K562 (cell line): ENCODE measurements around the gene SH2B2. TPM values are rescaled to one million over a fixed set of nuclear protein-coding genes. Genes with fewer than 3 reads are reported as not detected.

Experiments used
- CBX3 ChIP-seq, 2 experiments: IDR thresholded peaks; 1 replicate in 1 of 2; 2 replicates in 1 of 2; pipeline ENCODE4 v1.6.1; 2012; ENCODE audit warnings: inconsistent platforms in 2 of 2, low read length in 2 of 2, borderline replicate concordance in 1 of 2, control low read depth in 1 of 2
- COPS2 ChIP-seq: fragments of 450-650 bp; conservative IDR thresholded peaks from 2 replicates; pipeline ENCODE4 v1.6.1; 2016; ENCODE audit warnings: mild to moderate bottlenecking, moderate library complexity
- CREM ChIP-seq: IDR thresholded peaks from 2 replicates; pipeline ENCODE4 v1.6.1; 2014; ENCODE audit warnings: antibody characterized with exemption, low read depth
- FOXP4 ChIP-seq: sonication (generic); formaldehyde crosslinking; IDR thresholded peaks from 2 replicates; pipeline ENCODE4 v1.8.0; 2022; ENCODE audit warnings: mild to moderate bottlenecking, missing genetic modification reagents, borderline replicate concordance
- KAT8 ChIP-seq: fragments of 450-650 bp; IDR thresholded peaks from 2 replicates; pipeline ENCODE4 v1.6.1; 2016; ENCODE audit warnings: low read depth, mild to moderate bottlenecking
- POLR2B ChIP-seq: fragments of 450-650 bp; IDR thresholded peaks from 2 replicates; pipeline ENCODE4 v1.6.1; 2018; ENCODE audit warnings: low read depth; ENCODE audit not compliant: partially characterized antibody
- RBM14 ChIP-seq: fragments of 200-400 bp; formaldehyde crosslinking; IDR thresholded peaks from 2 replicates; pipeline ENCODE4 v1.6.1; 2018; ENCODE audit warnings: low read depth, mild to moderate bottlenecking, low read length, moderate library complexity, borderline replicate concordance; ENCODE audit not compliant: insufficient read depth
- RBM25 ChIP-seq: fragments of 200-400 bp; formaldehyde crosslinking; IDR thresholded peaks from 2 replicates; pipeline ENCODE4 v1.6.1; 2018; ENCODE audit warnings: low read length, low read depth, moderate library complexity; ENCODE audit not compliant: severe bottlenecking
- STAT5A ChIP-seq: IDR thresholded peaks from 2 replicates; pipeline ENCODE4 v1.6.1; 2012; ENCODE audit warnings: low read length, inconsistent platforms, borderline replicate concordance
- TEAD1 ChIP-seq, 2 experiments: fragments of 450-650 bp in 1 of 2; sonication (generic) in 1 of 2; formaldehyde crosslinking; IDR thresholded peaks; 2 replicates each; pipeline versions ENCODE4 v1.4.0 to v1.8.0; 2020 to 2022; ENCODE audit warnings: mild to moderate bottlenecking in 2 of 2, missing genetic modification reagents in 1 of 2
- THRB ChIP-seq: fragments of 450-650 bp; formaldehyde crosslinking; conservative IDR thresholded peaks from 2 replicates; pipeline ENCODE4 v1.4.0; 2022; ENCODE audit warnings: mild to moderate bottlenecking, missing genetic modification characterization
- ZNF584 ChIP-seq: fragments of 200-800 bp; sonication (Bioruptor generic); IDR thresholded peaks from 2 replicates; pipeline ENCODE4 v1.6.1; 2016; ENCODE audit warnings: low read depth, mild to moderate bottlenecking, missing genetic modification characterization, missing compliant biosample characterization
- ZNF644 ChIP-seq: fragments of 200-800 bp; sonication (Bioruptor generic); IDR thresholded peaks from 2 replicates; pipeline ENCODE4 v1.6.1; 2016; ENCODE audit warnings: low read depth, missing genetic modification characterization, missing compliant biosample characterization
- ZNF76 ChIP-seq: fragments of 250-450 bp; sonication (Bioruptor Pico); IDR thresholded peaks from 2 replicates; pipeline ENCODE4 v1.4.0; 2020; ENCODE audit warnings: mild to moderate bottlenecking, moderate library complexity, borderline replicate concordance
- ZZZ3 ChIP-seq: fragments of 450-650 bp; IDR thresholded peaks from 2 replicates; pipeline ENCODE4 v1.6.1; 2016; ENCODE audit warnings: antibody characterized with exemption, mild to moderate bottlenecking, moderate library complexity
- polyA plus RNA-seq, 8 experiments: library from polyadenylated mRNA; depleted of rRNA in 4 of 8; stranded (reverse) in 5 of 8; unstranded in 3 of 8; fragments of >200 nt; fragmentation: Nextera tagmentation in 2 of 8; fragmentation: Illumina TruSeq in 1 of 8; extraction: Ambion mirVana in 2 of 8; extraction: Trizol in 1 of 8; gene quantifications; 2 replicates each; pipeline versions ENCODE4 v1.2.1 to v1.2.3, GENCODE V29; 2011 to 2014; ENCODE audit warnings: inconsistent platforms in 1 of 8, missing spikeins in 1 of 8
- total RNA-seq, 7 experiments: library from RNA; depleted of rRNA in 6 of 7; stranded (reverse); fragments of >200 nt in 6 of 7; fragmentation: Illumina TruSeq in 2 of 7; extraction: Trizol in 2 of 7; gene quantifications; 2 replicates each; pipeline versions ENCODE4 v1.2.1 to v1.2.3, GENCODE V29; 2011 to 2021; ENCODE audit warnings: low replicate concordance in 1 of 7
- TF ChIP-seq, protein P1 (sequence below): fragments of 450-650 bp; formaldehyde crosslinking; IDR thresholded peaks from 2 replicates; pipeline ENCODE4 v1.4.0; 2020; ENCODE audit warnings: mild to moderate bottlenecking, moderate library complexity
- TF ChIP-seq, protein P2 (sequence below): fragments of 250-450 bp; sonication (Bioruptor Pico); IDR thresholded peaks from 2 replicates; pipeline ENCODE4 v1.5.0; 2021; ENCODE audit warnings: mild to moderate bottlenecking, borderline replicate concordance

Gene SH2B2
- total and polyA plus RNA-seq, 9 of the 15 experiments (the other 6 are each of a cell fraction or from before 2014, with no cell fraction given), result 0.03 to 0.89 (median 0.07) TPM; not detected in 4

GRCh38 chr7:102279537-102280400 lies 6.9 kb upstream of the SH2B2 start (continued):
- TF ChIP-seq THRB (CRISPR knock-in tag) (no peak), CREM (0 out of 2 replicates have a peak, but pooled peaks have one; percentile 49), COPS2 (no peak), POLR2B (no peak), RBM14 (no peak), STAT5A (no peak), ZNF76 (CRISPR knock-in tag) (no peak), ZNF644 (tag) (no peak), RBM25 (no peak), ZNF584 (no peak), FOXP4 (CRISPR knock-in tag) (no peak), CBX3 (IDR thresholded peaks at IDR 0.05; ENCODE audit: borderline replicate concordance in 1 of 2, low read length in 2 of 2) (no peak), ZZZ3 (no peak), KAT8 (no peak), TEAD1 (CRISPR knock-in tag; IDR thresholded peaks at IDR 0.05) (no peak)
- TF ChIP-seq, protein P1, sequence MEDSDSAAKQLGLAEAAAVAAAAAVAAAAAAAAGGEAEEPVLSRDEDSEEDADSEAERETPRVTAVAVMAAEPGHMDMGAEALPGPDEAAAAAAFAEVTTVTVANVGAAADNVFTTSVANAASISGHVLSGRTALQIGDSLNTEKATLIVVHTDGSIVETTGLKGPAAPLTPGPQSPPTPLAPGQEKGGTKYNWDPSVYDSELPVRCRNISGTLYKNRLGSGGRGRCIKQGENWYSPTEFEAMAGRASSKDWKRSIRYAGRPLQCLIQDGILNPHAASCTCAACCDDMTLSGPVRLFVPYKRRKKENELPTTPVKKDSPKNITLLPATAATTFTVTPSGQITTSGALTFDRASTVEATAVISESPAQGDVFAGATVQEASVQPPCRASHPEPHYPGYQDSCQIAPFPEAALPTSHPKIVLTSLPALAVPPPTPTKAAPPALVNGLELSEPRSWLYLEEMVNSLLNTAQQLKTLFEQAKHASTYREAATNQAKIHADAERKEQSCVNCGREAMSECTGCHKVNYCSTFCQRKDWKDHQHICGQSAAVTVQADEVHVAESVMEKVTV (CRISPR knock-in tag), result peak; percentile 87
- TF ChIP-seq, protein P2, sequence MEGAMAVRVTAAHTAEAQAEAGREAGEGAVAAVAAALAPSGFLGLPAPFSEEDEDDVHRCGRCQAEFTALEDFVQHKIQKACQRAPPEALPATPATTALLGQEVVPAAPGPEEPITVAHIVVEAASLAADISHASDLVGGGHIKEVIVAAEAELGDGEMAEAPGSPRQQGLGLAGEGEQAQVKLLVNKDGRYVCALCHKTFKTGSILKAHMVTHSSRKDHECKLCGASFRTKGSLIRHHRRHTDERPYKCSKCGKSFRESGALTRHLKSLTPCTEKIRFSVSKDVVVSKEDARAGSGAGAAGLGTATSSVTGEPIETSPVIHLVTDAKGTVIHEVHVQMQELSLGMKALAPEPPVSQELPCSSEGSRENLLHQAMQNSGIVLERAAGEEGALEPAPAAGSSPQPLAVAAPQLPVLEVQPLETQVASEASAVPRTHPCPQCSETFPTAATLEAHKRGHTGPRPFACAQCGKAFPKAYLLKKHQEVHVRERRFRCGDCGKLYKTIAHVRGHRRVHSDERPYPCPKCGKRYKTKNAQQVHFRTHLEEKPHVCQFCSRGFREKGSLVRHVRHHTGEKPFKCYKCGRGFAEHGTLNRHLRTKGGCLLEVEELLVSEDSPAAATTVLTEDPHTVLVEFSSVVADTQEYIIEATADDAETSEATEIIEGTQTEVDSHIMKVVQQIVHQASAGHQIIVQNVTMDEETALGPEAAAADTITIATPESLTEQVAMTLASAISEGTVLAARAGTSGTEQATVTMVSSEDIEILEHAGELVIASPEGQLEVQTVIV, result no peak
